Activated CD4-positive, alpha-beta memory T cell treated with anti-CD3 and anti-CD28 coated beads, Interleukin-2, amount 10 ng/mL, durations not matched to agents 7 days and 5 days (primary cell): ENCODE results near the gene PLAAT3. TPM values are rescaled to one million over a fixed set of nuclear protein-coding genes. Genes with fewer than 3 reads are reported as not detected.
"Not testable (repeated sequence)": the region's sequence is repeated elsewhere in the genome, so short reads cannot be mapped to it uniquely, and the experiment has no call there.

ENCODE experiments used
- CTCF ChIA-PET: fragments of 350-600 bp; sonication (Branson Sonifier 250); formaldehyde crosslinking; loops from one replicate; lab custom pipeline; 2021; ENCODE audit warnings: antibody characterized with exemption, inconsistent platforms; lab: Charles Lee
- POLR2A ChIA-PET: fragments of 350-600 bp; sonication (Branson Sonifier 250); formaldehyde crosslinking; loops from one replicate; lab custom pipeline; 2021; ENCODE audit warnings: antibody characterized with exemption; lab: Charles Lee
- DNase-seq: peaks from one replicate; pipeline ENCODE4 v3.0.0-alpha.2; 2020
- H3K27ac Mint-ChIP-seq: one replicate; pipeline ENCODE4 v1.8.0; 2021; ENCODE audit warnings: mild to moderate bottlenecking, mixed read lengths
- H3K27me3 Mint-ChIP-seq: one replicate; pipeline ENCODE4 v1.8.0; 2021; ENCODE audit warnings: mixed read lengths
- H3K36me3 Mint-ChIP-seq: one replicate; pipeline ENCODE4 v1.8.0; 2021; ENCODE audit warnings: low read depth, mixed read lengths
- H3K4me1 Mint-ChIP-seq: one replicate; pipeline ENCODE4 v1.8.0; 2021; ENCODE audit warnings: mixed read lengths
- H3K4me3 Mint-ChIP-seq: one replicate; pipeline ENCODE4 v1.8.0; 2021; ENCODE audit warnings: mild to moderate bottlenecking, mixed read lengths
- H3K9me3 Mint-ChIP-seq: one replicate; pipeline ENCODE4 v1.8.0; 2021; ENCODE audit warnings: mixed read lengths
- total RNA-seq, 2 experiments: library from RNA; stranded (reverse); gene quantifications; one replicate each; pipeline ENCODE4 v1.2.3, GENCODE V29; 2021

Gene PLAAT3
- total RNA-seq, 2 experiments from 2014 or later: 13.1 to 14.9 TPM

DNA sequence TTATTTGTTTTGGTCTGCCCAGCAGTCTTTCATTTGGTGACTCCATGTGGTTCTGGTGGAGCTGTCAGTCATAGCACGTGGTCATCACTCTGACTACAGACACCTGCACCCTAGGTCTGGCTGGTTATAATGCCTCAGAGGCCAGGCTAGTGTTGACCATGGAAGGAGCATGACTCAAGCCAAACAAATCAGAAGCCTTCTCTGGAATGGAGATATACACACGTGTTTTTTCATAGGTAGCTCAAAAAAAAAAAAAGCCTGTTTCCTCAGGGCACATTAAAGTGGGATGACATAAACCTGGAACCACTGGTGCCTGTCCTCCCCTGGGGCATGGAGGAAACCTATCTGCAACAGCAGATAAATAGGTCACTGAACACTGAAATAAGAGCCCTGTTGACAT is 8.1 kb upstream of the PLAAT3 start:
- peaks cover 6% of the 10 kb centered on the region for H3K4me1 Mint-ChIP-seq
- H3K4me3 Mint-ChIP-seq: no peak overlapping the region
- DNase-seq: no peak
- CTCF ChIA-PET: interaction anchor here (0.6 to 1.1 kb wide), 2 partner anchors 144 to 306 kb away, joined by 3 to 5 read pairs; no protein-coding TSS in a partner anchor
- H3K9me3 Mint-ChIP-seq: no peaks in the 10 kb centered on the region
- H3K27me3 Mint-ChIP-seq: no peaks in the 10 kb centered on the region
- POLR2A ChIA-PET: interaction anchor here (1.4 kb wide), 1 partner anchor 48 kb away, joined by 3 read pairs; the partner anchor contains the start of gene ATL3
- H3K36me3 Mint-ChIP-seq: no peaks in the 10 kb centered on the region
- H3K27ac Mint-ChIP-seq: no peak overlapping the region

DNA sequence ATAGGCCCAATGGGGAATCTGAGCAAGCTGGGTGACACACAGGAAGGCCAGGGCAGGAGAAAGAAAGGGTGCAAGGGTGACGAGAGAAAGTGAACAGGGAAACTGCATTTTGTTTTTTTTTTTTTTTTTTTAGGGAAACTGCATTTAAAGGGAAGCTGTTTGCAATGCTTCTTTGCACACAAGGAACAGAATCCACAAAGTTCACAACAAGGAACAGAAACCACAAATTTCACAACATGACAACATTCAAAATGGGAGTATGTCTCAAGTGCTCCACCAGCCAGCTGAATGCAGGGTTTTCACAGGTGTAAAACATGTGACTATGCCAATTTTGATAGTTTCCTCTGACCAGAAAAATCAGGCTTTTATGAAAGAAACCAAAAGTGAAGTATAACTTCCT is 6.8 kb upstream of the PLAAT3 start:
- H3K9me3 Mint-ChIP-seq: no peaks in the 10 kb centered on the region
- H3K4me3 Mint-ChIP-seq: no peak overlapping the region
- H3K36me3 Mint-ChIP-seq: no peaks in the 10 kb centered on the region
- ChIA-PET CTCF (interaction anchor here (1.6 kb wide), 1 partner anchor 18 kb away, joined by 4 read pairs; no protein-coding TSS in a partner anchor), POLR2A (no interaction called here)
- no peak for DNase-seq
- H3K27ac Mint-ChIP-seq: no peak overlapping the region
- no peaks in the 10 kb centered on the region for H3K27me3 Mint-ChIP-seq
- H3K4me1 Mint-ChIP-seq: peaks cover 6% of the 10 kb centered on the region

DNA sequence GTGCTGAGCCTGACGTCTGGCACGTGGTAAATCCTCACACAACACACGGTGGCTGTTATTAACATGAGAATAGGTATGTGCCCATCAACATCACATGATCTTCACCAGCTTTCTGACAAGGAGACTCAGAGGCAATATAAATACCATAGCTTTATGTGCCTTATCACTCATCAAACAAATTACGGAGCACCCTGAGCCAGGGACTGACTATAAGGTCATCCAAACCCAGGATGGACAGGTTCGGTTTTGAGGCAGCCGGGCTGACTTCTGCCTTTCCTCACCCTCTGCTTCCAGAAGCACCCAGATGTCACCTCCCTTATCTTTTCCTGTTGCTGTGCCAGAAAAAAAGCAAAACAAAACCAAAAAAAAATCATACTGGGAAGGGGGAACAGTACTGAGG is 5.7 kb upstream of the PLAAT3 start:
- H3K4me1 Mint-ChIP-seq: peaks cover 6% of the 10 kb centered on the region

DNA sequence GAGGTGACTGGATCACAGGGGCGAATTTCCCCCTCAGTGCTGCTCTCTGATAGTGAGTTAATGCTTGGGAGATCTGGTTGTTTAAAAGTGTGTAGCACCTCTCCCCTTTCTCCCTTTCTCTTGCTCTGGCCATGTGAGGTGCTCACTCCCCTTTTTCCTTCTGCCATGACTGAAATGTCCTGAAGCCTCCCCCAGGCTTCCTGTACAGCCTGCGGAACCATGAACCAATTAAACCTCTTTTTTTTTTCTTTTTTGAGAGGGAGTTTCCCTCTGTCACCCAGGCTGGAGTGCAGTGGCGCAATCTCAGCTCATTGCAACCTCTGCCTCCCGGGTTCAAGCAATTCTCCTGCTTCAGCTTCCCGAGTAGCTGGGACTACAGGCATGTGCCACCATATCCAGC is 3.5 kb upstream of the PLAAT3 start:
- H3K36me3 Mint-ChIP-seq, CTCF ChIA-PET, POLR2A ChIA-PET, H3K27me3 Mint-ChIP-seq, DNase-seq, H3K27ac Mint-ChIP-seq, H3K9me3 Mint-ChIP-seq, H3K4me3 Mint-ChIP-seq: not testable (repeated sequence)
- H3K4me1 Mint-ChIP-seq: peaks cover 19% of the 10 kb centered on the region

More for the DNA sequence above, 5.7 kb upstream of the PLAAT3 start:
- Mint-ChIP-seq H3K27ac (no peak overlapping the region), H3K27me3 (no peaks in the 10 kb centered on the region), H3K4me3 (no peak overlapping the region), H3K36me3 (no peaks in the 10 kb centered on the region), H3K9me3 (no peaks in the 10 kb centered on the region)
- ChIA-PET POLR2A (interaction anchor here (0.7 kb wide), 1 partner anchor 385 kb away, joined by 3 read pairs; no protein-coding TSS in a partner anchor), CTCF (interaction anchor here (0.5 to 1.6 kb wide), 3 partner anchors 18 to 42 kb away, joined by 3 to 4 read pairs (median 3); no protein-coding TSS in a partner anchor)
- DNase-seq: no peak

DNA sequence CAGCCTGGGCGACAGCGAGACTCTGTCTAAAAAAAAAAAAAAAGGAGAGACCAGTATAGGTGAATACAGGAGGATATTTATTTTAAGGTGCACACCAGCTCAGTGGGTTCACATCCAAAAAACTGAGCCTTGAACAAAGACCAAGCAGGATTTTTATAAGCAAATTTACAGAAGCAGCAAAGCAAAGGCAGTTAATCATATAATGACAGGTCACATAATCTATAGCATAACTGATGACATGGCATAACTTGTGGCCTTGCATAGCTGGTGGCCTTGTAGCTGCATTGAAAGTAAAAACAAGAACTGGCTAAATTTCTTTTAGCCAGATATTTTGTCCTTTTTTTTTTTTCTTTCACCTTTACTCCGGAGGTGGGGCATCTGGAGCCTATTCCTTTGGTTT is 2.7 kb upstream of the PLAAT3 start:
- Mint-ChIP-seq H3K4me3 (no peak overlapping the region), H3K4me1 (peaks cover 19% of the 10 kb centered on the region), H3K9me3 (no peaks in the 10 kb centered on the region), H3K27me3 (peaks cover 5% of the 10 kb centered on the region), H3K27ac (no peak overlapping the region), H3K36me3 (no peaks in the 10 kb centered on the region)
- CTCF ChIA-PET: no interaction called here
- DNase-seq: no peak
- POLR2A ChIA-PET: no interaction called here

DNA sequence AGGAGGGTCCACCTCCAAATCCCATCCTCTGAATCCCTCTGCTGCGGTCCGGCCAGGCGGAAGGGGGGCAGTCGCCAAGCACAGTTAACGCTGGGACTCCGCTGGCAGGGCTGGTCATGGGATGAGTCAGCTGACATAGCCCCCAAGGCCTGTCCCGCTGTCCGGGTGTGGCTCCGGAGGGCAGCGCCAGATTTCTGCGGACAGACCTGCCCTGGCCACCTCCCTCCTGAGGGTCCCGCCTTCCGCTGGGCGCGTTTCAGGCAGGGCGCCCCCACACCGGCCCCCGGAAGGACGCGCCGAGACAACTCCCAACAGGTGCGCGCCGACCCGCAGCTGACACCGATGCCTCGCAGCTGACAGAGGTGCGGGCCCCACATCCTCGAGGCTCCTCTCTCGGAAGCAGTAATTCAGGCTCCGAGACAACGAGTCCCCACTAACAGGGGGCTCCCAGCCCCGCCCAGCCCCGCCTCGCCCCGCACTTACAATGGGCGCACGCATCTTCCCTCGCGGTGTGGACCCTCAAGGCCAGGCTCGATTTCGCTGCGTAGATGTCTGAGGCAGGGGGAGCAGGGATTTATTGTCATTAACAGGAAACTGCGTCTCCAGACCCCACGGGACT is 607 bp downstream of the PLAAT3 start:
- ChIA-PET CTCF (no interaction called here), POLR2A (interaction anchor here (1.1 to 1.4 kb wide), 2 partner anchors 77 to 123 kb away, joined by 3 to 6 read pairs; partner anchors contain the start of genes PLAAT4 and PLAAT5)
- no peaks in the 10 kb centered on the region for H3K9me3 Mint-ChIP-seq
- no peaks in the 10 kb centered on the region for H3K36me3 Mint-ChIP-seq
- no peak overlapping the region for H3K27ac Mint-ChIP-seq
- DNase-seq: peak; percentile 44
- H3K4me3 Mint-ChIP-seq: peak overlapping the region; percentile 78
- H3K27me3 Mint-ChIP-seq: peaks cover 5% of the 10 kb centered on the region
- peaks cover 24% of the 10 kb centered on the region for H3K4me1 Mint-ChIP-seq

DNA sequence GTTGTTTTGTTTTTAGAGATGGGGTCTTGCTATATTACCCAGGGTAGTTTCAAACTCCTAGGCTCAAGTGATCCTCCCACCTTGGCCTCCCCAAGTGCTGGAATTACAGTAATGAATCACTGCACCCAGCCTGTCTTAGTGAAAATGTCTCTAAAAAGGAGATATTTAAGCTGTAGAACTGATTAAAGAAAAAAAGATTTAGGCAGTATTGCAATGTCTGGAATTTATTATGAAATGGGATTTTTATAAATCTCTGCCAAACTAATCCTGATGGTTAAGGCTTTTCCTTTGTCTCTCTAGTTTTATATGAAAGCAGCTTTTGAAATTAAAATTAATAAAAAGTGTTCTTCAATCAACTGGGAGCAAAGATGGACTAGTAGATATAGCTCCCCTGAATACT is 2.1 kb downstream of the PLAAT3 start:
- POLR2A ChIA-PET: no interaction called here
- Mint-ChIP-seq H3K9me3 (no peaks in the 10 kb centered on the region), H3K27me3 (peaks cover 5% of the 10 kb centered on the region), H3K4me3 (no peak overlapping the region), H3K27ac (no peak overlapping the region), H3K36me3 (no peaks in the 10 kb centered on the region), H3K4me1 (peaks cover 25% of the 10 kb centered on the region)
- no peak for DNase-seq
- CTCF ChIA-PET: no interaction called here

DNA sequence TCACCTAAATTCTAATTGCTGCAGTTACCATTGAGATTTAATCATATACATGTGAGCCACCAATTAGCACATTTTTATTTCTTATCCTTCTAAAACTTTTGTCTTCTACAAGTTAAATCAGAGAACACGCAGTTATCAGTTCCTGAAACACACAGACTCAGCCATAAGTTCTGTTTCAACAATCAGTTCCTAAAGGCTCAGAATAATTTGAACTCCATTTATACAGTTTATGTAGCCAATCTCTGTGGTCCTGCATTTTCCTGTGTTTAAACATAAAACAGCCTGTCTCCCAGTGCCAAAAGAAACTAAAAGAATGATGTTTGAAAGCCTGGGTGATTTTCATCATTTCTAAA is 2.9 kb downstream of the PLAAT3 start:
- ChIA-PET POLR2A (no interaction called here), CTCF (no interaction called here)
- DNase-seq: no peak
- H3K4me1 Mint-ChIP-seq: peaks cover 25% of the 10 kb centered on the region
- H3K4me3 Mint-ChIP-seq: no peak overlapping the region
- H3K36me3 Mint-ChIP-seq: no peaks in the 10 kb centered on the region
- H3K9me3 Mint-ChIP-seq: no peaks in the 10 kb centered on the region
- no peak overlapping the region for H3K27ac Mint-ChIP-seq
- peaks cover 5% of the 10 kb centered on the region for H3K27me3 Mint-ChIP-seq

DNA sequence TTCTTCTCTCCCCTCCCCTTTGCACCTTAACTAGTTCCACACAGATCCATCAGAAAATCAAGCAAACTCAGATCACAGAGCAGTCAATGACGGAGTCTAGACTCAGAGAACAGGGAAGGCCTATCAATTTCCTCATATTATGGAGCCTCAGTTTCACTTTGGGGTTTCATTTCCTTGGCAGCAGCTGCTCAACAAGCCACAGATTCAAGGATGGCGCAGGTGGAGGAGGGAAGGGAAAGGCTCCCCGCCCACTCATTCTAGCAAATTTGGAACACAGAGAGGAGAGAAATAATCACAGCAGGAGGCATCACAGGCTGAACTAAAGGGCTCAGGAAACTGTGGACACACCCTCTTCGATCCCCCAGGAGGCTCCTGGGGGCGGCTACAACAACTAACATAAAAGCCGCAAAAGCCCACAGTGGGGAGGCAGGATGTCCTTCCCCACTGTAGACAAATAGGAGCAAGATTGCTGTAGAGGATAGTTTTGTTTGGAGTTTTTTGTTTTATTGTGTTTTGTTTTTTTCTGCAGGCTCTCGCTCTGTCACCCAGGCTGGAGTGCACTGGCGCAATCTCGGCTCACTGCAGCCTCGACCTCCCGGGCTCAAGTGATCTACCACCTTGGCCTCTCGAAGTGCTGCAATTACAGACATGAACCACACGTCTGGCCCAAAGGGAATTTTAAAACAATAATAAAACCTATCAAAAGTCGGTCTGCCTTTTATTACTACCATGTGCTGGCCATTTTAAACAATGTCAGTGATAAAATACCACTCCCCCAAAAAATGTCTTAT is 3.4 kb downstream of the PLAAT3 start:
- Mint-ChIP-seq H3K4me3 (no peak overlapping the region), H3K9me3 (no peaks in the 10 kb centered on the region), H3K27me3 (peaks cover 5% of the 10 kb centered on the region), H3K36me3 (no peaks in the 10 kb centered on the region), H3K4me1 (peaks cover 25% of the 10 kb centered on the region), H3K27ac (no peak overlapping the region)
- ChIA-PET POLR2A (no interaction called here), CTCF (no interaction called here)
- no peak for DNase-seq

DNA sequence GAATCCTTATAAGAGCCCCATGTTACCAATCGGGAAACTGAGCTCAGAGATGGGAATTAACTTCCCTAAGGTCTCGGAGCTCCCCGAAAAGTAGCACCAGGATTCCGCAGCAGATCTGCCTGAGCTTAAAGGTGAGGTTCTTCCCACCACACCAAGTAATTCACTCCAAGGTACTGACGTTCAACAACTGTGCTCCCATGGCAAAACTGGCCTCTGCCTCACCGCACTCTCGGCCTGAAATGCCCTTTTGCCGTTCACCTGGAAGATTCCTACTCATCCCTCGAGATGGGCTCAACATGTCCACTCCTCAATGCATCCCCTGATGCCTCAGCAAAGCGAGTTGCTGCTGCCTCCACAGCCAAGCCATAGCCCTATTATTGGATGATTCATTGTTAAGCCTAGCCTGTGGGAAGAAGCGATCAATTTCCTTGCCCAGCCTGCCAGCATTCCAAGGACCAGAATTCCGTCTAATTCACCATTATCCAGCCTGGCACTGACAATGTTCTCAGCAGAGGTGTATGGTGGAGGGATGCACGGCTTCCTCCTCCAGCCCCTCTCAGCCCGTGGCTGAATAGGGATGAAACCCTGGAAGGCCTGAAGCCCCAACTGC is 4.2 kb downstream of the PLAAT3 start:
- no peak overlapping the region for H3K27ac Mint-ChIP-seq
- ChIA-PET CTCF (no interaction called here), POLR2A (no interaction called here)
- H3K27me3 Mint-ChIP-seq: peaks cover 5% of the 10 kb centered on the region
- DNase-seq: no peak
- H3K4me1 Mint-ChIP-seq: peaks cover 25% of the 10 kb centered on the region
- no peak overlapping the region for H3K4me3 Mint-ChIP-seq
- no peaks in the 10 kb centered on the region for H3K36me3 Mint-ChIP-seq
- H3K9me3 Mint-ChIP-seq: no peaks in the 10 kb centered on the region

DNA sequence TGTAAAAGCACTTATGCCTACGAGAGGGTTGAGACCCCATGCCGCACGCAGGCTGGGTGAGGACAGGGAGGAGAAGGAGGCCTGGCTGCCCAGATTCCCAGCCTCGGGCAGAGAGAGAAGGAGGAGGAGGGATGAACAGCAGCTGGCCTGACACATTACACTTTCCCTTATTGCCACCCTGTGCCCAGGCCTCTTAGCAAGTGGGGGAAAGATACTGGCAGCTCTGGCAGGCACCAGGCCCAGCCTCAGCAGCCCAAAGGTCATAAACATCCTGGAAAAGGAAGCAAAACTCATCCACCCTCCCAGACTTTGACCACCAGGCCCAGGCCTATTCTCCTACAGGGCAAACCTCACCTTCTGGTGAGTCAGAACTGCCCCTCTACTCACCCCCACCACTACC is 4.7 kb downstream of the PLAAT3 start:
- Mint-ChIP-seq H3K27me3 (peaks cover 5% of the 10 kb centered on the region), H3K9me3 (no peaks in the 10 kb centered on the region), H3K27ac (no peak overlapping the region), H3K36me3 (no peaks in the 10 kb centered on the region), H3K4me3 (no peak overlapping the region), H3K4me1 (peaks cover 24% of the 10 kb centered on the region)
- no peak for DNase-seq
- ChIA-PET POLR2A (no interaction called here), CTCF (no interaction called here)

DNA sequence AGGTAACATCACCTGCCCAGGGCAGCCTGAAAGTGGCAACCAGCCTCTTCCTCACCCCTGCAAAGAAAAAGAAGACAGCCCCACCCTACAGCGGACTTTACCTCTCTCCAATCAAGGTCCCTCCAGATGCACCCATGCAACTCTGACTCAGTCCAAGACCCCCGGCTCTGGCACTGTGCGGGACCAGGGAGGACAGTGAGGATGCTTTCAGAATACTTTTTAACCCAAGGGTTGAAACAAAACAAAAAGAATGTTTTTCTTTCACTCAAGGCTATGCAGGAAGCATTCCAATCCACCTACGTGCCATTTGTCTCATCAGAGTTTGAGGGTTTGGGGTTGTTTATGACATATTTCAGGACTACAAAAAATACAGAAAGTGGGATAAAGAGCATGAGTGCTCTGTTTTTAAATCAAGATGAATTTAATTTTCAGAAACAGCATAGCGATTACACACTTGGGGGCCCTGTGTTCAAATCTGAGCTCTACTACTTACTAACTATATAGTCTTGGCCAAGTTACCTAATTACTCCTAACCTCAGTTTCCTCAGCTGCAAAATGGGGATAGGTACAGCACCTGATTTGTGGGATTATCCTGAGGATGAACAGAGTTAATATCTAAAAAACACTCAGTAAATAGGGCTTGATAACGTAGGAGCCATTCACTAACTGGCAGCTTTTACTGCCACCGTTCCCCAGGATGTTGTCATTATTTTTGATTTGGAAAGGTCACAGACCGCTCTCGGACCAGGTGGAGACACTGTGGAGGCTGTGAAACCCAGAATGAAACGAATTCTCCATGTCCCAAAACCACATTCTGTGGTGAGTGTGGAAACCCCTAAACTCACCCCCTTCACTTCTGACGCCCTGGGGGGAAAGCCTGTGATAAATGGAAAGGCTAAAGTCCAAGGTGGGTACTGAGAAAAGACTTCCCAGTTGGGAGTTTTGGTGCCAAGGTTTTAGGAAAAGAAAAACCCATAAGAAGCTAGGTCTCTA is 5.6 kb downstream of the PLAAT3 start:
- peaks cover under 1% of the 10 kb centered on the region for H3K27me3 Mint-ChIP-seq
- no peaks in the 10 kb centered on the region for H3K36me3 Mint-ChIP-seq
- DNase-seq: no peak
- H3K27ac Mint-ChIP-seq: no peak overlapping the region
- no peaks in the 10 kb centered on the region for H3K9me3 Mint-ChIP-seq
- H3K4me3 Mint-ChIP-seq: no peak overlapping the region
- POLR2A ChIA-PET: no interaction called here
- peaks cover 18% of the 10 kb centered on the region for H3K4me1 Mint-ChIP-seq
- CTCF ChIA-PET: no interaction called here
